NK-92 treated with Interleukin-12 subunit alpha and Interleukin-12 subunit beta, amount 100 ng/mL, for 24 hours (cell line): ENCODE results near the gene SPTBN4.
A peak's percentile ranks its signal among the peaks of the same experiment; 100 is the strongest.
"Not testable (repeated sequence)": the region's sequence is repeated elsewhere in the genome, so short reads cannot be mapped to it uniquely, and the experiment has no call there.

Source experiments
- DNase-seq: peaks from one replicate; lab custom pipeline; 2025; lab: John Stamatoyannopoulos, UW

The SPTBN4 gene

DNA sequence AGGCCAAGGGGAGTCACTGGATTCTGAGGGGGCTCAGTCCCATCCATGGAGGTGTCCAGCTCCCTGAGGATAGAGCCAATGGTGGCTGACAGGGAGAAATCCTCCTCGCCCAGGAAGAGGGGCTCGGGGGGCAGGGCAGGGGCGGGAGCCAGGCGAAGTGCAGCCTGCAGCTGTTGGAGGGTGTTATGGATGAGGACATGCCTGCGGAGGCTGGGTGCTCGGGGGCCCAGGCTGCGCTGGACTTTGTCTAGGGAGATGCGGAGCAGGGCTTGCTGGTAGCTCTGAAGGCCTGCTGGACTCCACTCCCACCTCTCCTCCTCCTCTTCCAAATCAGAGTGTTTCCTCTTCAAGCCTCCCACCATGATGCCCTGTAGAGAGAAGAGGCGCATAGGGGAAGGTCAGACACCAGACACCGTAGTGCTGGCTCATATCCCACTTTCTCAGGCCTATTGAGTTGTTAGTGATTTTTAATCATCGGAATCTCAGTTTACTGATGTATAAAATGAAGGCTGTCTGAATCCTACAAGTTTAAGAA is 25.0 kb upstream of the SPTBN4 start:
- no peak for DNase-seq

- no peak for DNase-seq
These were observed 24.3 kb upstream of the SPTBN4 start for GRCh38 chr19:40442328-40443130.

- DNase-seq, result peak; percentile 100
These were observed 23.4 kb upstream of the SPTBN4 start for GRCh38 chr19:40443131-40443999.

DNA sequence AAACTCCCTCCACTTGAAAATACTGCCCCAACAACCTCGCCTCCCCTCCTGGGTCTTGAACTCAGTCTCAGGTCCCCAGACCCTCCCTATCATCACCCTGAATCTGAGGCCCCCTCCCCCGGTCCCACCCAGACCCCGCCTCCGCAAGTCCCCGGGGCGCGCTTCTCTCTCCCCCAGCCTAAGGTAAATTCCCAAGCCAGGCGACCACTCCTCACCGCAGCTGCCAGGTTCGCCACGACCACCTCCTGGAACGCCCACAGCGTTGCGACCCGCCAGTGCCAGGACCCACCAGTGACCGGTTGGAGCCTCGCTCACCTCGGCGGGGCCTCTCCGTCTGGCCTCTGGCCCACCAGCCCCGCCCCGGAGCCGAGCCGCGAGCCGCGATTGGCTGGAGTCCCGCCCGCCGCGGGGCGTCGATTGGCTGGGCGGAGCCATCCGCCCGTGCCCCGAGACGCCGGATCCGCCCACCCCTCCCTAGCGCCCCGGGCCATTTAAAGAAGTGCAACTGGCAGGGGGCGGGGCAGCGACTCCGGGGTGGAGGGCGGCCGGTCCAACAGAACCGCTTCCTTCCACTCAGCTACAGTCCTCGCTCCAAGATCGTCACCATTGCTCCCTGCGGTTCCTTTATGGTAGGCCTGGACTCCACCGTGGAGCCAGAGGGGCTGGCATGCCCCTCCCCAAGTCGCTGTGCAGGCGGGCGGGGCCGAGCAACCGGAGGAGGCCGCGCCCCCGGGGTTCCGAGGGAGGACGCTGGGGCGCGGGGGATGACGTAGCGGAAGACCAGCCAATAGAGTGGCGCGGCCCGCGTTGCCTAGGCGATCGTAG is 22.6 kb upstream of the SPTBN4 start, which contains the start of gene SERTAD3:
Gene SERTAD3, minus strand, starts transcription at position 336 of the 825 bp plus-strand sequence. CDS start 2,255 bp downstream, outside the sequence.
- peak; percentile 97 for DNase-seq

DNA sequence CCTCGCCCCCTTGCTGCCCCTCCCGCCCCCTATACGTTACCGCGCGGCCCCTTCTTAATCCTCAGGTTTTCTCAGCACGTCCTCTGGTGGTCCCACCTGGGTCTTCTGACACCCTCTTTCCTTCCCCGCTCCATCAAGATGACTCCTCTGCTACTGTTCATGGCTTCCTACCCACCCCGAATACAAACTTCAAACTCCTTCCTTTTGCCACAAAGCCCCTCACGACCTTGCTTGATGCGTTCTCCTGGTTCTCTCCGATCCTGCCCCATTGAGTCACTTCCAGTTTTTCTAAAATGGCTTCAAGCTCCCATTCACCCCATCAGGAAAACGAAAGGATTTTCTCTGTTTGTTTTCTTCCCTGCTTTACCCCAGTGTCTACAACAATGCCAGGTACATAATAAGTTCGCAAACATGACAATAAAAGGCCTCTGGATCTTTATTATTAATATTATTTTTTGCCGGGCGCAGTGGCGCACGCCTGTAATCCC is 21.9 kb upstream of the SPTBN4 start:
- no peak for DNase-seq

DNA sequence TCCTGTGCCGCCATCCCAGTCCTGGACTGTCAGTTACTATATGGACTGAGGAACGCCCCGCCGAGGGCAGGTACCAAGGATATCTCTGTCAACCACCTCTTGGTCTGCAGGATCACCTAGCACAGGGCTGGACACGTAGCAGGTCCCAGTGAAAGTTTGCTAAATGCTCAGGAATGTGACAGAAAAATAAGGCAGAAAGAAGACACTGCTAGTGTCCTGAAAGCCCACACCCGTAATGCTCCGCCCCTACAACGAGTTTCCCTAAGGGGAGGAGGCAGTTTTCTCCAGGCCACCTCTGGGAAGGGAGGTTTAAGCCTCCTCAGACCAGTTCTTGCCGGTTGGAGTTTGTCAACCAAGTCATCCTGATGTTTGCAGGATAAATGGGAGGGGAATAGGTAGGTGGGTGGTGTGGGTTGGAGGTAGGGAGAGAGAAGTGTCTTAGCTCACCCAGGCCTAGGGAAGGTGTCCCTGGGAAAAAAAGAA is 21.0 kb upstream of the SPTBN4 start:
- no peak for DNase-seq

- no peak for DNase-seq
These were observed 20.5 kb upstream of the SPTBN4 start for GRCh38 chr19:40446263-40446784.

DNA sequence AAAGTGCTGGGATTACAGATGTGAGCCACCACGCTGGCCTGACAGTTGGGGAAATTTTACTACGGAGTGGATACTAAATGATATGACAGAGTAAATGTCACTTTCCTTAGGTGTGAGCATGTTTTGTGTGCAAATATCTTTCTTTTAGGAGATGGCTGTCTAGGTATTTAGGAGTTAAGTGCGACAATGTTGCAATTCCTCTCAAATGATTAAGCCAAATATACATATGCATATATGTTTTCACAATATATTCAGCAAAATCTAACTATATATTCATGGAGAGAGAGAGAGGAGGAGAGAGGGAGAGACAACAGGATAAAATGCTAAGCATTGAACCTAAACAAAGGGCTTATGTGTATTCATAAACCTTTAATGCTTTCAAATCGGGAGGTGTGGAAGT is 17.3 kb upstream of the SPTBN4 start:
- DNase-seq, result no peak

DNA sequence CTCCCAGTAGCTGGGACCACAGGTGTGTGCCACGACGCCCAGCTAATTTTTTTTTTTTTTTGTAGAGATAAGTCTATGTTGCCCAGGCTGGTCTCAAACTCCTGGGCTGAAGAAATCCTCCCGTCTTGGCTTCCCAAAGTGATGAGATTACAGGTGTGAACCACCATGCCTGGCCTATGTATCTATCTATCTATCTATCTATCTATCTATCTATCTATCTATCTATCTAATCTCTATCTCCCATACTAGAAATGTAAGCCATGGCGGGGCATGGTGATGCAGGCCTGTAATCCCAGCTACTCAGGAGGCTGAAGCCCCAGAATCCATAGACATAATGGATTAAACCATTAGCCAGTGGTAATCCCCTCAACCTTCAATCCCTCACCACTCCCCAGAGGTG is 16.1 kb upstream of the SPTBN4 start:
- DNase-seq, result no peak

GRCh38 chr19:40452016-40452415 is 14.8 kb upstream of the SPTBN4 start:
- DNase-seq, result no peak

DNA sequence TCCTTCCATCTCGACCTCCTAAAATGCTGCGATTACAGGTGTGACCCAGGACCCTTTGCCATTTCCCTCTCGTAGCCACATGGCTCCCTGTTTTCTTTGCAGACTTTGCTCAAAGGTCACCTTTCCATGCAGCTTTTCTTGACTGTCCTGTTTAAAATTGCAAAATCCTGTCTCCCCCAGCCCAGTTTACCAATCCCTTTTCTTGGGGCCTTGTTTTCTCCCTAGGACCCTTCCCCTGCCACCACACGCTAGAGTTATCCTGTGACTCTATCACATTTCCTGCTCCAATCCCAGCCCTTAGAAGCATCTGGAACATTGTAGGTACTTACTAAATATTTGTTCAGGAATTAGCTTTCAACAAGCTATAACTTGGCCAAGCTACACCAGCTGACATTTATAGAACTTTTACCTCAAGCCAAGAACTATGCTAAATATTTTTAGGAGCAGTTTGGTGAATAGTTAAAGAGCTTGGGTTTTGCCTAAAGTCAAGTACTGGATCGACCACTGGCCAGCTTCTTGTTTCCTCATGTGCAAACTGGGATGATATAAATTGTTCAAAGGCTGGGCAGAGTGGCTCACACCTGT is 13.6 kb upstream of the SPTBN4 start:
- DNase-seq, result no peak

DNA sequence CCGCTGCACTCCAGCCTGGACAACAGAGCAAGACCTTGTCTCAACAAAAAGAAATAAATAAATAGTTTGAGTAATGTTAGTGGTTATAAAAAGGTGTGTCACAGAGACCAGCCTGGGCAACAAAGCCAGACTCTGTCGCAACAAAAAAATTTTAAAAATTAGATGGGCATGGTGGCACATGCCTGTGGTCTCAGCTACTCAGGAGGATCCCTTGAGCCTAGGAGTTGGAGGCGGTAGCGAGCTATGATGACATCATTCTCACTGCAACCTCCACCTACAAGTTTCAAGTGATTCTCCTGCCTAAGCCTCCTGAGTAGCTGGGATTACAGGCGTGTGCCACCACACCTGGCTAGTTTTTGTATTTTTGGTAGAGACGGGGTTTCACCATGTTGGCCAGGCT is 12.9 kb upstream of the SPTBN4 start:
- DNase-seq, result not testable (repeated sequence)

- no peak for DNase-seq
These were observed 9.8 kb upstream of the SPTBN4 start for GRCh38 chr19:40457048-40457447.

GRCh38 chr19:40457953-40458596 is 8.7 kb upstream of the SPTBN4 start:
- DNase-seq, result no peak

GRCh38 chr19:40458597-40458974 is 8.2 kb upstream of the SPTBN4 start:
- DNase-seq, result no peak

DNA sequence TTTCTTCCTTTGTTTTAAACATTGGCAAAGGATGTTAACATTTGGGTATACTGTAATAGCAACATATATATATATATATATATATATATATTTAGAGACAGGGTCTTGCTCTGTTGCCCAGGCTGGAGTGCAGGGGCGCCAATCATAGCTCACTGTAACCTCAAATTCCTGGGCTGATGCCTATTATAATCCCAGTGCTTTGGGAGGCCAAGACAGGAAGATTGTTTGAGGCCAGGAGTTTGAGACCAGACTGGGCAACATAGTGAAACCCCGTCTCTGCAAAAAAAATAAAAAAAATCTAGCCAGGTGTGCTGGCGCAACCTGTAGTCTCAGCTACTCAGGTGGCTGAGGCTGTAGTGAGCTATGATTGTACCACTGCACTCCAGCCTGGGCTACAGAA is 6.6 kb upstream of the SPTBN4 start:
- DNase-seq, result no peak

DNA sequence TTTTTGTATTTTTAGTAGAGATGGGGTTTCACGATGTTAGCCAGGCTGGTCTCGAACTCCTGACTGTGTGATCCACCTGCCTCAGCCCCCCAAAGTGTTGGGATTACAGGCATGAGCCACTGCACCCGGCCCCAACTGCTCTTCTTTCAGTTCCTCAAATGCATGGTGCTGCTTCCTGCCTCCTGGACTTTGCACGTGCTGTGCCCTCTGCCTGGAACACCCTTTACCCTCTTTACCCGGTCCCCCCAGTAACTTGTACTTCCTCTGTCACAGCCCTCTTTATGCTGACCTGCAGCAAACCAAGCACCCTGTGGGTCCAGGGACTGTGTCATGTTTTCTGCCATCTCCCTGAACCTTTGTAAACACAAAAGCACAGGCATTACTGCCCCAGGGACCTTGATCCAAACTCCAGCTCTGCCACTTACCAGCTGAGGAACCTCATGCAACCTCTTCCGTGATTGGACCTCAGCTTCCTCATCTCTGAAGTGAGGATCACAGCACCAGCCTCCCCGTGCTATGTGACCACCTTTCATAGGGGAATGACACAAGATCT is 5.1 kb upstream of the SPTBN4 start:
- DNase-seq, result no peak

DNA sequence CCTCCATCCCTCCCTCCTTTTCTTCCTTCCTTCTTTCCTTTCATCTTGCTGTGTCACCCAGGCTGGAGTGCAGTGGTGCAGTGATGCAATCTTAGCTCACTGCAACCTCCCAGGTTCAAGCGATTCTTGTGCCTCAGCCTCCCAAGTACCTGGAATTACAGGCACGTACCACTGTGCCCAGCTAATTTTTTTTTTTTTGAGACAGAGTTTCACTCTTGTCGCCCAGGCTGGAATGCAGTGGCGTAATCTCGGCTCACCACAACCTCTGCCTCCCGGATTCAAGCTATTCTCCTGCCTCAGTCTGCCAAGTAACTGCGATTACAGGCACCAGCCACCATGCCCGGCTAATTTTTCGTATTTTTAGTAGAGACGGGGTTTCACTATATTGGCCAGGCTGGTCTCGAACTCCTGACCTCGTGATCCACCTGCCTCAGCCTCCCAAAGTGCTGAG is 3.2 kb upstream of the SPTBN4 start:
- DNase-seq, result not testable (repeated sequence)

GRCh38 chr19:40464059-40465024 is 2.5 kb upstream of the SPTBN4 start:
- DNase-seq, result peak; percentile 31
